Pancreas (tissue), 10 donors: ENCODE measurements around the gene SRP72. TPM values are rescaled to one million over a fixed set of nuclear protein-coding genes. Genes with fewer than 3 reads are reported as not detected.

Experiments
- ATAC-seq, 4 donors: fragments of 200-7000 bp; cut with Tn5 transposase; one replicate each; pipeline versions ENCODE4 v1.8.0 to v1.9.1; 2020; ENCODE audit warnings: mild to moderate bottlenecking in 4 of 4, moderate library complexity in 4 of 4
- DNase-seq, 6 donors: peaks; one replicate each; pipeline ENCODE4 v3.0.0-alpha.2; 2020
- FAIRE-seq: peaks from 2 replicates; lab custom pipeline; 2012; peaks lifted over from hg19 to GRCh38; lab: Jason Lieb, UNC
- H3K27ac ChIP-seq, 4 donors: fragments of 200-600 bp; sonication (generic); 1 replicate in 3 of 4; 2 replicates in 1 of 4; pipeline versions ENCODE4 v1.5.0 to v1.8.0; 2020
- H3K27me3 ChIP-seq, 4 donors: fragments of 200-600 bp; one replicate each; pipeline ENCODE4 v1.8.0; 2021
- H3K36me3 ChIP-seq, 3 donors: fragments of 200-600 bp; sonication (generic) in 1 of 3; one replicate each; pipeline versions ENCODE4 v1.5.0 to v1.8.0; 2020 to 2021
- H3K4me1 ChIP-seq, 3 donors: fragments of 200-600 bp; one replicate each; pipeline ENCODE4 v1.8.0; 2021
- H3K4me3 ChIP-seq, 4 donors: fragments of 200-600 bp; sonication (generic) in 2 of 4; one replicate each; pipeline versions ENCODE4 v1.5.0 to v1.8.0; 2020 to 2021
- H3K9me3 ChIP-seq, 4 donors: fragments of 200-600 bp; one replicate each; pipeline ENCODE4 v1.8.0; 2021
- CTCF ChIP-seq, 4 donors: fragments of 200-600 bp; sonication (generic) in 3 of 4; IDR thresholded peaks; one replicate each; pipeline versions ENCODE4 v1.5.0 to v1.8.0; 2021; ENCODE audit warnings: antibody characterized with exemption in 4 of 4
- WGBS, 2 donors: extraction: QIAGEN DNeasy Blood & Tissue Kit; methylation state at CpG; one replicate each; pipeline ENCODE4 v1.1.7; 2013; 5-methylcytosine and 5-hydroxymethylcytosine counted together
- intact Hi-C, 3 donors: fragments of 100-400 bp; cut with DNase I; formaldehyde crosslinking; loops; one replicate each; pipeline versions ENCODE4 v1.11.1 to v1.14.2; 2022
- polyA plus RNA-seq, 2 donors: library from polyadenylated mRNA; stranded (reverse); fragments of 200-250 nt; gene quantifications; one replicate each; pipeline ENCODE4 v1.2.3, GENCODE V29; 2013
- total RNA-seq, 6 donors: library from RNA; stranded (reverse); fragmentation: NEBNext Ultra II Directional in 4 of 6; extraction: Animal tissue kit (Norgen Biotek cat#: 25700) in 4 of 6; gene quantifications; one replicate each; pipeline versions ENCODE4 v1.2.1 to v1.2.4, GENCODE V29; 2021 to 2023
- donor health status: healthy with polysubstance abuse.
- donor health status: DM: no; HTN: no; CAD: no; lungs with moderate emphysema.
- donor health status: DM: no; HTN: no; CAD: no.
- donor health status: control.
- donor health status: control.
- donor health status: Bipolar disorder and iron deficiency.
- donor health status: DM: yes; HTN: yes; CAD: no.
- donor health status: DM: no; HTN: no; CAD: no.
- donor health status: DM: no; HTN: no; CAD: no.
- donor health status: DM: yes; HTN: yes; CAD: no.

SRP72 gene
- 100 to 1,000 TPM in 1 of 6 donors, 10 to 100 TPM in 5; 61.1 to 103 (median 72.4) TPM for total RNA-seq
- polyA plus RNA-seq: 10 to 100 TPM; 20.8 to 32.7 TPM

- peak; percentile 41 for FAIRE-seq
- no peak for TF ChIP-seq CTCF (IDR thresholded peaks at IDR 0.05)
These were observed at the start of gene SRP72 for GRCh38 chr4:56467284-56468096. SRP72 (plus strand) TSS chr4:56467617; CDS start chr4:56467636, 19 bp downstream.

GRCh38 chr4:56424176-56424575 lies 43.2 kb upstream of the SRP72 start:
- H3K4me3 ChIP-seq: no peak overlapping the region
- WGBS, 2 donors: 56 to 59% methylated on average over 5 of the region's 5 CpGs
- H3K36me3 ChIP-seq: no peaks in the 10 kb centered on the region
- no peak for TF ChIP-seq CTCF (IDR thresholded peaks at IDR 0.05)
- ATAC-seq: no peak
- H3K9me3 ChIP-seq: no peaks in the 10 kb centered on the region
- no peak for DNase-seq
- intact Hi-C loops: loop anchor here in 1 of 3 donors (10.0 kb wide), 1 partner anchor 121 kb away; no protein-coding TSS in a partner anchor
- no peak overlapping the region for H3K27ac ChIP-seq
- peaks cover 0 to 5% (median 3%) of the 10 kb centered on the region in 3 donors for H3K4me1 ChIP-seq
- no peak for FAIRE-seq
- no peaks in the 10 kb centered on the region for H3K27me3 ChIP-seq

More at GRCh38 chr4:56467284-56468096, at the start of gene SRP72:
- ATAC-seq: peak; percentile 98
- H3K27me3 ChIP-seq: no peaks in the 10 kb centered on the region
- intact Hi-C loops: no loop called here
- peak within 1 kb of the TSS; percentile 86 to 91 (median 89) for H3K27ac ChIP-seq
- peak within 1 kb of the TSS; percentile 89 to 98 (median 92) for H3K4me3 ChIP-seq
- DNase-seq: peak; percentile 82 to 93 (median 86)
- peaks cover 0 to 20% (median 5%) of the 10 kb centered on the region in 3 donors for H3K36me3 ChIP-seq
- H3K4me1 ChIP-seq: peaks cover 11 to 28% (median 21%) of the 10 kb centered on the region in 3 donors
- 0% methylated on average over 60 to 62 of the region's 62 CpGs for WGBS, 2 donors
- no peaks in the 10 kb centered on the region for H3K9me3 ChIP-seq

GRCh38 chr4:56424697-56425514 lies 42.5 kb upstream of the SRP72 start:
- Histone ChIP-seq H3K27me3 (no peaks in the 10 kb centered on the region), H3K4me1 (peaks cover 0 to 5% (median 3%) of the 10 kb centered on the region in 3 donors), H3K9me3 (no peaks in the 10 kb centered on the region), H3K36me3 (no peaks in the 10 kb centered on the region), H3K27ac (no peak overlapping the region), H3K4me3 (no peak overlapping the region)
- intact Hi-C loops: loop anchor here in 1 of 3 donors (10.0 kb wide), 1 partner anchor 120 kb away; no protein-coding TSS in a partner anchor
- ATAC-seq (peak in 3 of 4 donors; percentile 62 to 76 (median 70)), DNase-seq (no peak), FAIRE-seq (peak; percentile 87)
- 30 to 32% methylated on average over 5 of the region's 5 CpGs for WGBS, 2 donors
- TF ChIP-seq CTCF (IDR thresholded peaks at IDR 0.05): peak; percentile 25 to 61 (median 54)

GRCh38 chr4:56425518-56425917 lies 41.9 kb upstream of the SRP72 start:
- no peak for FAIRE-seq

More at GRCh38 chr4:56425518-56425917, 41.9 kb upstream of the SRP72 start:
- no peaks in the 10 kb centered on the region for H3K9me3 ChIP-seq
- 83 to 84% methylated on average over 3 of the region's 3 CpGs for WGBS, 2 donors
- no peak for ATAC-seq
- H3K4me1 ChIP-seq: peaks cover 0 to 5% (median 3%) of the 10 kb centered on the region in 3 donors
- no peaks in the 10 kb centered on the region for H3K27me3 ChIP-seq
- H3K27ac ChIP-seq: no peak overlapping the region
- no peaks in the 10 kb centered on the region for H3K36me3 ChIP-seq
- no peak for DNase-seq
- intact Hi-C loops: loop anchor here in 1 of 3 donors (10.0 kb wide), 1 partner anchor 119 kb away; no protein-coding TSS in a partner anchor
- TF ChIP-seq CTCF (IDR thresholded peaks at IDR 0.05): no peak
- H3K4me3 ChIP-seq: no peak overlapping the region
